ENCODE data around the gene OTUD7B.

The OTUD7B gene

DNA sequence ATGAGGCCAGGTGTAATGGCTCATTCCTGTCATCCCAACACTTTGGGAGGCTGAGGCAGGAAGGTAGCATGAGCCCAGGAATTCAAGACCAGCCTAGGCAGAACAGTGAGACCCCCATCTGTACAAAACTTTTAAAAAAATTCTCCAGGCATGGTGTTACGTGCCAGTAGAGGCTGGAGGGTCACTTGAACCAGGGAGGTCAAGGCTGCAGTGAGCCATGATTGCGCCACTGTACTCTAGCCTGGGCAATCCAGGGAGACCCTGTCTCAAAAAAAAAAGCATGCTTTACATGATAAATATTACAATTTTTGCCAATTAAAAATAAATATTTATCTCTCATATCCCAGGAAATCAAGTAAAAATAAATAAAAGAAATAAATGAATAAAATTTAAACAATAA is 39.4 kb upstream of the OTUD7B start:
- in situ Hi-C loops (cut with HindIII; ENCODE audit: low sequenced_read_pairs): no loop called here

DNA sequence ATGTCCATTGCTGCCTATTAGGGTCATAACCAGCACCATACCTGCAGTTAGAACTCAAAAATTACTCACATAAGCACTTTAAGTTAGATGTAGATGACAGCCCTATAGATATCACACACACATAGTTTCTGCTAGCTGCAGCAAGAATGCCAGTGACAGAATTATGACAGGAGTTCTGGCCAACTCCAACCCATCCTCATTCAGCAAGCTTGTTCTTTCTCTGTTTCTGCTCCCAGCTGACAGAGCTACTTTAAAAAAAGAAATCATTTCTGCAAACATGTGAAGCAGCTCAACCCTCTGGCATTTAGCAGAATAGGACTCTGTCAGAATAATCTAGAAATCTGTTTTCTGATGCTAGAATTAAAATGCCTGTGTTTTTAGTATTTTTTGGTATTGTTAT is 23.8 kb upstream of the OTUD7B start:
- no peak for TF ChIP-seq CTCF (IDR thresholded peaks at IDR 0.05; ENCODE audit: low read depth, low read length, missing control alignments)
- DNase-seq (ENCODE audit: low read depth): no peak
- in situ Hi-C loops (cut with HindIII; ENCODE audit: low sequenced_read_pairs): no loop called here
- no peak overlapping the region for H3K4me3 ChIP-seq (ENCODE audit: low read depth, low read length)

More for the DNA sequence above, 39.4 kb upstream of the OTUD7B start:
- no peak for DNase-seq (ENCODE audit: low read depth)
- TF ChIP-seq CTCF (IDR thresholded peaks at IDR 0.05; ENCODE audit: low read depth, low read length, missing control alignments): no peak
- no peak overlapping the region for H3K4me3 ChIP-seq (ENCODE audit: low read depth, low read length)

DNA sequence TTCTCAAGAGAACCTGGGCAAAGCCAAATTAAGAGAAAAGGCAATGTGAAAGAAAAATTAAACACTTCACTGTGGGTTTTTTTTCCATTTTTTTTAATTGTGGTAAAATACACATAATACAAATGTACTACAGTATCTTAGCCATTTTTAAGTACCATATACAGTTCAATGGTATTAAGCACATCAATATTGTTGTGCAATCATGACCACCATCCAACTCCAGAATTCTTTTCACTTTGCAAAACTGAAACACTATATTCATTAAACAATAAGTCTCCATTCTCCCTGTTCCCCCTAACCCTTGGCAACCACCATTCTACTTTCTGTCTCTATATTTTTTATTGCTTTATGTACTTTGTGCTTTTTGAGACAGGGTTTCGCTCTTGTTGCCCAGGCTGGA is 17.8 kb upstream of the OTUD7B start:
- DNase-seq (ENCODE audit: low read depth): no peak
- no peak for TF ChIP-seq CTCF (IDR thresholded peaks at IDR 0.05; ENCODE audit: low read depth, low read length, missing control alignments)
- H3K4me3 ChIP-seq (ENCODE audit: low read depth, low read length): no peak overlapping the region
- in situ Hi-C loops (cut with HindIII; ENCODE audit: low sequenced_read_pairs): no loop called here

GRCh38 chr1:150024156-150024555 is 13.6 kb upstream of the OTUD7B start:
- DNase-seq (ENCODE audit: low read depth): no peak
- no peak for TF ChIP-seq CTCF (IDR thresholded peaks at IDR 0.05; ENCODE audit: low read depth, low read length, missing control alignments)
- no peak overlapping the region for H3K4me3 ChIP-seq (ENCODE audit: low read depth, low read length)
- in situ Hi-C loops (cut with HindIII; ENCODE audit: low sequenced_read_pairs): no loop called here

DNA sequence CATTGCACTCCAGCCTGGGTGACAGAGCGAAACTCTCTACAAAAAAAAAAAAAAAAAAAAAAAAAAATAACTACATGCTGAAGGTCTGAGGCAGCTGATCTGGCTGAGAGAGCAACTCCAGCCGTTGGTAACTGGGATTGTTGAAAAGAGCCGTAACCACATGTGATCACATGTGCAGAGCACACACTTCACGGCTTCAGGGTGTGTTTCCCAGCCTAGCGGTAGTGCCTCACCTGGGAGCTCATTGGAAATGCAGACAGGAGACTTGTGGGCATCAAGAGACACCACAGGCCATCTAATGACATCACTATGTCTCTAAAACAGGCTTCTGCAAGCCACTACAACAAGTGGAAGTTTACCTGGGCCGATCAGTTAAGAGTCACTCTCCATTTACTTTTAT is 11.8 kb upstream of the OTUD7B start:
- in situ Hi-C loops (cut with HindIII; ENCODE audit: low sequenced_read_pairs): no loop called here
- TF ChIP-seq CTCF (IDR thresholded peaks at IDR 0.05; ENCODE audit: low read depth, low read length, missing control alignments): no peak
- no peak overlapping the region for H3K4me3 ChIP-seq (ENCODE audit: low read depth, low read length)
- no peak for DNase-seq (ENCODE audit: low read depth)

GRCh38 chr1:150021191-150021694 is 10.7 kb upstream of the OTUD7B start:
- no peak for DNase-seq (ENCODE audit: low read depth)
- H3K4me3 ChIP-seq (ENCODE audit: low read depth, low read length): no peak overlapping the region
- no peak for TF ChIP-seq CTCF (IDR thresholded peaks at IDR 0.05; ENCODE audit: low read depth, low read length, missing control alignments)
- in situ Hi-C loops (cut with HindIII; ENCODE audit: low sequenced_read_pairs): no loop called here

DNA sequence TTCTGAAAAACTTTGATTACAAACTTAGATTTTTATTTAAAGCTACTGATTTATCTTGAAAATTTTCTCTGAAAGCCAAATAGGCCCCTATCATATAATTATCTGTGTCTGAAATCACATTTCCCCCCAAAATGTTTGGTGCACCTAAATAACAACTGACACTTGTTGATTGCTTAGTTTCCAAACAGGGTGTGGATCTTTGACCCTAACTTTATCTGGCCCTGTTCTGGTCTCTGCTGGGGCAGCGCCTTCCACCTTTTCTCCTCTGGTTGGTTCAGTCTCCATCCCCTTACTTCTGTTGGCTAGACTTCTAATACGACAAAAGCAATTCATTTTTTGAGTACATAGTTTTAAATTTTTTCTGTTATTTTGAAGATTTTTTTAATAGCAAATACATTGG is 10.2 kb upstream of the OTUD7B start:
- H3K4me3 ChIP-seq (ENCODE audit: low read depth, low read length): no peak overlapping the region
- DNase-seq (ENCODE audit: low read depth): no peak
- TF ChIP-seq CTCF (IDR thresholded peaks at IDR 0.05; ENCODE audit: low read depth, low read length, missing control alignments): no peak
- in situ Hi-C loops (cut with HindIII; ENCODE audit: low sequenced_read_pairs): no loop called here

Data from astrocyte of the cerebellum (primary cell).